A673 (cell line): Measurements from ENCODE around the gene SETMAR.

Source experiments
- CTCF ChIP-seq: fragments of 300-800, 200-600 bp; sonication (generic); conservative IDR thresholded peaks from 2 replicates; pipeline ENCODE4 v1.5.1; 2017; ENCODE audit warnings: low read depth, mild to moderate bottlenecking, antibody characterized with exemption, low read length, moderate library complexity, mixed read lengths
- EZH2 ChIP-seq: fragments of 200-600 bp; sonication (generic); IDR thresholded peaks from 2 replicates; pipeline ENCODE4 v1.6.1; 2017; ENCODE audit warnings: borderline replicate concordance, low read depth, mild to moderate bottlenecking, mixed read lengths, antibody characterized with exemption, low read length; ENCODE audit not compliant: poor library complexity, severe bottlenecking

GRCh38 chr3:4332111-4332510, 28.9 kb downstream of the SETMAR start:
- TF ChIP-seq CTCF (no peak), EZH2 (no peak)
